K562 treated with DMSO at 1 percent for 12 hours (cell line): ENCODE data around the gene FOXK2. TPM values are rescaled to one million over a fixed set of nuclear protein-coding genes. Genes with fewer than 3 reads are reported as not detected.

Source experiments
- total RNA-seq: library from RNA; unstranded; fragments of 300-600 nt; gene quantifications from 2 replicates; pipeline ENCODE4 v1.2.3, GENCODE V29; 2022; ENCODE audit not compliant: insufficient read depth

FOXK2 gene
- total RNA-seq, result 23.5 and 62.6 TPM in 2 replicates

GRCh38 chr17:82518826-82519810 is at the start of gene FOXK2:
TSS of gene FOXK2 (plus strand) at chr17:82519732. CDS start at chr17:82519889, 157 bp downstream.

GRCh38 chr17:82648165-82648668 is 128.7 kb downstream of the FOXK2 start, which contains the start of gene WDR45B:
TSS of gene WDR45B (minus strand) at chr17:82648444. CDS start at chr17:82648340, 104 bp downstream.

Other genes with a start within 250 kb of the FOXK2 start
- gene CSNK1D, start 246.0 kb upstream of the FOXK2 start, total RNA-seq, result 99.2 and 164 TPM in 2 replicates
- not detected in 2 replicates for gene CD7, start 202.1 kb upstream of the FOXK2 start, total RNA-seq
- gene SECTM1, start 186.0 kb upstream of the FOXK2 start, total RNA-seq, result not detected in 2 replicates
- gene TEX19, start 160.5 kb upstream of the FOXK2 start, total RNA-seq, result 2.0 and 2.3 TPM in 2 replicates
- not detected in 2 replicates for gene UTS2R, start 148.0 kb upstream of the FOXK2 start, total RNA-seq
- 25.8 and 26.3 TPM in 2 replicates for gene HEXD, start 101.4 kb upstream of the FOXK2 start, total RNA-seq
- 17.0 and 29.9 TPM in 2 replicates for gene OGFOD3, start 101.1 kb upstream of the FOXK2 start, total RNA-seq
- gene CYBC1, start 69.0 kb upstream of the FOXK2 start, total RNA-seq, result 61.3 and 80.2 TPM in 2 replicates
- gene NARF, start 61.0 kb upstream of the FOXK2 start, total RNA-seq, result 421 and 447 TPM in 2 replicates
- 22.9 and 55.0 TPM in 2 replicates for gene WDR45B, start 128.7 kb downstream of the FOXK2 start, total RNA-seq
- 3.6 and 7.4 TPM in 2 replicates for gene RAB40B, start 179.0 kb downstream of the FOXK2 start, total RNA-seq
- gene FN3KRP, start 197.0 kb downstream of the FOXK2 start, total RNA-seq, result 28.3 and 36.8 TPM in 2 replicates
- gene FN3K, start 215.9 kb downstream of the FOXK2 start, total RNA-seq, result 21.7 and 23.9 TPM in 2 replicates
- 74.7 and 91.9 TPM in 2 replicates for gene TBCD, start 232.3 kb downstream of the FOXK2 start, total RNA-seq